HepG2 (cell line): ENCODE data around the gene ANO9. TPM values are rescaled to one million over a fixed set of nuclear protein-coding genes. Genes with fewer than 3 reads are reported as not detected.

Experiments used
- ARNT ChIP-seq: fragments of 450-650 bp; IDR thresholded peaks from 2 replicates; pipeline ENCODE4 v1.6.1; 2017
- CAMTA2 ChIP-seq: sonication (generic); formaldehyde crosslinking; IDR thresholded peaks from 2 replicates; pipeline ENCODE4 v1.4.0; 2020; ENCODE audit warnings: mild to moderate bottlenecking, missing genetic modification reagents, borderline replicate concordance
- DNMT1 ChIP-seq: sonication (generic); formaldehyde crosslinking; IDR thresholded peaks from 2 replicates; pipeline ENCODE4 v1.5.1; 2020; ENCODE audit warnings: mild to moderate bottlenecking, missing genetic modification reagents
- DR1 ChIP-seq: sonication (generic); formaldehyde crosslinking; IDR thresholded peaks from 2 replicates; pipeline ENCODE4 v1.8.0; 2021; ENCODE audit warnings: mild to moderate bottlenecking, missing genetic modification reagents, inconsistent platforms
- EHMT2 ChIP-seq: fragments of 200-600 bp; sonication (generic); IDR thresholded peaks from 2 replicates; pipeline ENCODE4 v1.7.0; 2017; ENCODE audit warnings: antibody characterized with exemption, low read depth, low read length, borderline replicate concordance
- HHEX ChIP-seq: IDR thresholded peaks from 2 replicates; pipeline ENCODE4 v1.6.1; 2016; ENCODE audit warnings: control low read depth
- HNRNPL ChIP-seq: fragments of 200-400 bp; formaldehyde crosslinking; IDR thresholded peaks from 2 replicates; pipeline ENCODE4 v1.6.1; 2017; ENCODE audit warnings: mild to moderate bottlenecking, low read depth, low read length
- KDM5B ChIP-seq: sonication (generic); formaldehyde crosslinking; IDR thresholded peaks from 2 replicates; pipeline ENCODE4 v1.4.0; 2020; ENCODE audit warnings: missing genetic modification reagents, mild to moderate bottlenecking, borderline replicate concordance
- MED1 ChIP-seq: sonication (generic); formaldehyde crosslinking; IDR thresholded peaks from 2 replicates; pipeline ENCODE4 v1.4.0; 2020; ENCODE audit warnings: missing genetic modification reagents
- MLXIP ChIP-seq: sonication (generic); formaldehyde crosslinking; IDR thresholded peaks from 2 replicates; pipeline ENCODE4 v1.9.0; 2021; ENCODE audit warnings: missing genetic modification reagents, borderline replicate concordance
- PCBP2 ChIP-seq: fragments of 200-400 bp; formaldehyde crosslinking; optimal IDR thresholded peaks from 2 replicates; pipeline ENCODE3; 2018; ENCODE audit warnings: low read length, low read depth; ENCODE audit not compliant: poor library complexity, severe bottlenecking
- PRMT3 ChIP-seq: sonication (generic); formaldehyde crosslinking; IDR thresholded peaks from 2 replicates; pipeline ENCODE4 v1.8.1; 2022; ENCODE audit warnings: low read depth, mild to moderate bottlenecking, moderate library complexity, missing genetic modification reagents, borderline replicate concordance
- RORA ChIP-seq: sonication (generic); formaldehyde crosslinking; IDR thresholded peaks from 2 replicates; pipeline ENCODE4 v1.5.0; 2020; ENCODE audit warnings: mild to moderate bottlenecking, missing genetic modification reagents, moderate library complexity
- TBL1XR1 ChIP-seq: fragments of 150-350 bp; IDR thresholded peaks from 2 replicates; pipeline ENCODE4 v1.6.1; 2014; ENCODE audit warnings: borderline replicate concordance, low read length; ENCODE audit not compliant: partially characterized antibody
- TBX2 ChIP-seq: sonication (generic); formaldehyde crosslinking; IDR thresholded peaks from 2 replicates; pipeline ENCODE4 v1.5.0; 2020; ENCODE audit warnings: missing genetic modification reagents, mild to moderate bottlenecking, borderline replicate concordance
- TGIF2 ChIP-seq: IDR thresholded peaks from 2 replicates; pipeline ENCODE4 v1.6.1; 2016; ENCODE audit warnings: control low read depth, missing compliant biosample characterization
- TRIM24 ChIP-seq: sonication (generic); formaldehyde crosslinking; IDR thresholded peaks from 2 replicates; pipeline ENCODE4 v1.8.0; 2022; ENCODE audit warnings: mild to moderate bottlenecking, missing genetic modification reagents
- U2AF1 ChIP-seq: fragments of 200-400 bp; formaldehyde crosslinking; optimal IDR thresholded peaks from 2 replicates; pipeline ENCODE3; 2017; ENCODE audit warnings: mild to moderate bottlenecking, low read depth, low read length
- XRCC5 ChIP-seq: fragments of 200-400 bp; formaldehyde crosslinking; optimal IDR thresholded peaks from 2 replicates; pipeline ENCODE3; 2017; ENCODE audit warnings: mild to moderate bottlenecking, low read length
- ZFP82 ChIP-seq: sonication (generic); formaldehyde crosslinking; IDR thresholded peaks from 2 replicates; pipeline ENCODE4 v1.5.1; 2020; ENCODE audit warnings: mild to moderate bottlenecking, missing genetic modification reagents, borderline replicate concordance
- ZHX1 ChIP-seq: sonication (generic); formaldehyde crosslinking; IDR thresholded peaks from 2 replicates; pipeline ENCODE4 v1.8.1; 2022; ENCODE audit warnings: low read depth, mild to moderate bottlenecking, missing genetic modification reagents
- ZNF296 ChIP-seq: sonication (generic); formaldehyde crosslinking; conservative IDR thresholded peaks from 2 replicates; pipeline ENCODE4 v1.5.0; 2020; ENCODE audit warnings: mild to moderate bottlenecking, missing genetic modification reagents
- ZNF530 ChIP-seq: sonication (generic); formaldehyde crosslinking; IDR thresholded peaks from 2 replicates; pipeline ENCODE4 v1.5.0; 2020; ENCODE audit warnings: low read depth, mild to moderate bottlenecking, missing genetic modification reagents
- ZNF564 ChIP-seq: sonication (generic); formaldehyde crosslinking; IDR thresholded peaks from 2 replicates; pipeline ENCODE4 v1.8.1; 2023; ENCODE audit warnings: mild to moderate bottlenecking, missing genetic modification reagents
- ZNF720 ChIP-seq: sonication (generic); formaldehyde crosslinking; IDR thresholded peaks from 2 replicates; pipeline ENCODE4 v1.4.0; 2020; ENCODE audit warnings: missing genetic modification reagents
- ZNF891 ChIP-seq: sonication (generic); formaldehyde crosslinking; IDR thresholded peaks from 2 replicates; pipeline ENCODE4 v1.5.0; 2020; ENCODE audit warnings: mild to moderate bottlenecking, missing genetic modification reagents
- polyA plus RNA-seq, 8 experiments: library from polyadenylated mRNA; depleted of rRNA in 3 of 8; stranded (reverse) in 7 of 8; unstranded in 1 of 8; fragments of >200 nt; fragmentation: Illumina TruSeq in 4 of 8; extraction: Trizol in 4 of 8; gene quantifications; 2 replicates each; pipeline versions ENCODE4 v1.2.1 to v1.2.3, GENCODE V29; 2011 to 2016; ENCODE audit warnings: low read depth in 4 of 8, missing spikeins in 1 of 8, mixed read lengths in 1 of 8; ENCODE audit not compliant: insufficient read depth in 1 of 8
- total RNA-seq, 5 experiments: library from RNA; depleted of rRNA; stranded (reverse); fragments of >200 nt; fragmentation: Illumina TruSeq; extraction: Trizol; gene quantifications; 2 replicates each; pipeline ENCODE4 v1.2.3, GENCODE V29; 2016; ENCODE audit warnings: low read depth in 1 of 5

Gene ANO9
- total and polyA plus RNA-seq, 2 of the 13 experiments (the other 11 are each of a cell fraction or from before 2014, with no cell fraction given) = 8.9 to 14.3 TPM

- TF ChIP-seq ZHX1 (CRISPR knock-in tag) (peak; percentile 67; the same call in 1 of the 2 replicates), MLXIP (CRISPR knock-in tag) (no peak), ZNF296 (CRISPR knock-in tag) (peak; percentile 66; the same call in 1 of the 2 replicates), ARNT (no peak), EHMT2 (no peak), U2AF1 (no peak), RORA (CRISPR knock-in tag) (no peak), ZNF530 (CRISPR knock-in tag) (no peak), TGIF2 (no peak), XRCC5 (peak; percentile 90), DR1 (CRISPR knock-in tag) (peak; percentile 46; the same call in 1 of the 2 replicates), ZNF564 (CRISPR knock-in tag) (0 out of 2 replicates have a peak, but pooled peaks have one; percentile 43), HNRNPL (no peak), HHEX (CRISPR knock-in tag) (no peak), ZNF720 (no peak), ZNF891 (CRISPR knock-in tag) (0 out of 2 replicates have a peak, but pooled peaks have one; percentile 25), TBX2 (peak; percentile 44; the same call in 1 of the 2 replicates), PCBP2 (no peak), PRMT3 (CRISPR knock-in tag) (no peak), CAMTA2 (CRISPR knock-in tag) (no peak), ZFP82 (CRISPR knock-in tag) (no peak), MED1 (CRISPR knock-in tag) (peak; percentile 65), KDM5B (CRISPR knock-in tag) (no peak; the same call in 1 of the 2 replicates), TRIM24 (CRISPR knock-in tag) (no peak), TBL1XR1 (peak; percentile 10), DNMT1 (CRISPR knock-in tag) (peak; percentile 90)
Observed at GRCh38 chr11:447923-448731, 6.3 kb upstream of the ANO9 start (continued).
